Neuronal stem cell (in vitro differentiated cells): ENCODE results near the gene ATP11A.

Experiments
- DNase-seq: peaks from one replicate; pipeline ENCODE4 v3.0.0-alpha.2; 2013; ENCODE audit warnings: low spot score
- H2AFZ ChIP-seq: one replicate; pipeline ENCODE4 v1.6.1; 2013; ENCODE audit warnings: mild to moderate bottlenecking, low read length, inconsistent platforms
- H2AK5ac ChIP-seq: 2 replicates; pipeline ENCODE4 v1.6.1; 2013; ENCODE audit warnings: low read depth, mild to moderate bottlenecking, inconsistent platforms, low read length, moderate library complexity, mixed read lengths
- H2BK120ac ChIP-seq: 2 replicates; pipeline ENCODE4 v1.6.1; 2013; ENCODE audit warnings: low read depth, mild to moderate bottlenecking, inconsistent platforms, low read length, moderate library complexity, mixed read lengths
- H2BK12ac ChIP-seq: one replicate; pipeline ENCODE4 v1.6.1; 2013; ENCODE audit warnings: low read length, inconsistent platforms
- H2BK15ac ChIP-seq: 2 replicates; pipeline ENCODE4 v1.6.1; 2013; ENCODE audit warnings: mild to moderate bottlenecking, low read length, inconsistent platforms, mixed read lengths
- H2BK5ac ChIP-seq: one replicate; pipeline ENCODE4 v1.6.1; 2013; ENCODE audit warnings: inconsistent platforms, mild to moderate bottlenecking, low read length, moderate library complexity
- H3K14ac ChIP-seq: one replicate; pipeline ENCODE4 v1.6.1; 2013; ENCODE audit warnings: low read length, inconsistent platforms
- H3K18ac ChIP-seq: 2 replicates; pipeline ENCODE4 v1.6.1; 2013; ENCODE audit warnings: low read length, inconsistent platforms
- H3K23ac ChIP-seq: 2 replicates; pipeline ENCODE4 v1.6.1; 2013; ENCODE audit warnings: low read depth, mild to moderate bottlenecking, mixed read lengths, low read length, inconsistent platforms; ENCODE audit not compliant: poor library complexity
- H3K27ac ChIP-seq: replicated peaks from 3 replicates; pipeline ENCODE4 v1.5.1; 2013; ENCODE audit warnings: low read length, inconsistent platforms
- H3K27me3 ChIP-seq, 3 experiments: 2 replicates each; pipeline ENCODE4 v1.6.1; 2013; ENCODE audit warnings: low read length in 3 of 3, mild to moderate bottlenecking in 2 of 3, inconsistent platforms in 1 of 3, low read depth in 1 of 3, mixed read lengths in 1 of 3, moderate library complexity in 1 of 3; ENCODE audit not compliant: control insufficient read depth in 3 of 3, insufficient read depth in 3 of 3
- H3K36me3 ChIP-seq, 2 donors: replicated peaks in 1 of 2; 2 replicates each; pipeline ENCODE4 v1.6.1; 2013; ENCODE audit warnings: low read length in 2 of 2; ENCODE audit not compliant: control insufficient read depth in 2 of 2, insufficient read depth in 2 of 2
- H3K4ac ChIP-seq: 2 replicates; pipeline ENCODE4 v1.6.1; 2013; ENCODE audit warnings: inconsistent platforms, mild to moderate bottlenecking, low read length, moderate library complexity
- H3K4me1 ChIP-seq, 2 donors: 1 replicate in 1 of 2; 2 replicates in 1 of 2; pipeline ENCODE4 v1.6.1; 2013; ENCODE audit warnings: low read length in 2 of 2, low read depth in 1 of 2; ENCODE audit not compliant: control insufficient read depth in 2 of 2, insufficient read depth in 1 of 2
- H3K4me2 ChIP-seq: one replicate; pipeline ENCODE4 v1.6.1; 2013; ENCODE audit warnings: mild to moderate bottlenecking, low read length, inconsistent platforms; ENCODE audit not compliant: insufficient read depth, poor library complexity, severe bottlenecking
- H3K4me3 ChIP-seq, 2 donors: 2 replicates each; pipeline ENCODE4 v1.5.1; 2013; ENCODE audit warnings: low read length in 2 of 2, mild to moderate bottlenecking in 2 of 2, inconsistent platforms in 1 of 2, moderate library complexity in 1 of 2
- H3K79me1 ChIP-seq: one replicate; pipeline ENCODE4 v1.6.1; 2013; ENCODE audit warnings: low read depth, mild to moderate bottlenecking, inconsistent platforms, low read length, moderate library complexity
- H3K9ac ChIP-seq: one replicate; pipeline ENCODE4 v1.6.1; 2013; ENCODE audit warnings: mild to moderate bottlenecking, low read depth, low read length, inconsistent platforms; ENCODE audit not compliant: poor library complexity
- H3K9me3 ChIP-seq, 2 donors: replicated peaks in 1 of 2; 2 replicates each; pipeline versions ENCODE3 to v1.6.1; 2013; ENCODE audit warnings: low read length in 2 of 2, mild to moderate bottlenecking in 2 of 2, inconsistent platforms in 1 of 2, low read depth in 1 of 2, mixed read lengths in 1 of 2, moderate library complexity in 1 of 2; ENCODE audit not compliant: control insufficient read depth in 2 of 2, insufficient read depth in 1 of 2
- H4K8ac ChIP-seq: one replicate; pipeline ENCODE4 v1.6.1; 2013; ENCODE audit warnings: low read depth, mild to moderate bottlenecking, inconsistent platforms, low read length, moderate library complexity
- H4K91ac ChIP-seq: one replicate; pipeline ENCODE4 v1.6.1; 2013; ENCODE audit warnings: low read length, low read depth, mild to moderate bottlenecking, inconsistent platforms; ENCODE audit not compliant: poor library complexity
- WGBS, 2 donors: extraction: QIAGEN DNeasy Blood & Tissue Kit; methylation state at CpG; one replicate each; pipeline ENCODE4 v1.1.7; 2013; ENCODE audit warnings: missing lambda C conversion rate in 2 of 2, mixed read lengths in 1 of 2; ENCODE audit not compliant: insufficient read length in 2 of 2, insufficient replicate concordance in 1 of 2; ENCODE audit errors: extremely low coverage in 2 of 2; 5-methylcytosine and 5-hydroxymethylcytosine counted together

Gene ATP11A

GRCh38 chr13:112837371-112838037 is 147.7 kb downstream of the ATP11A start:
- H3K23ac ChIP-seq, result peak overlapping the region; percentile 6
- no CpG with 5 or more reads among the region's 26 CpGs for whole genome bisulfite sequencing, 2 donors

GRCh38 chr13:112838038-112838841 is 148.4 kb downstream of the ATP11A start:
- H4K91ac ChIP-seq, result no peak overlapping the region
- H2AFZ ChIP-seq, result no peak overlapping the region
- no peak overlapping the region for H3K14ac ChIP-seq
- H3K27me3 ChIP-seq, result no peaks in the 10 kb centered on the region
- peaks cover 50 to 52% of the 10 kb centered on the region in 2 donors for H3K36me3 ChIP-seq
- no peak overlapping the region for H3K18ac ChIP-seq
- no peak overlapping the region for H2AK5ac ChIP-seq
- no peak overlapping the region for H3K27ac ChIP-seq
- H3K4ac ChIP-seq, result no peak overlapping the region
- H3K4me1 ChIP-seq, result peaks cover 4 to 6% of the 10 kb centered on the region in 2 donors
- DNase-seq, result no peak
- no peak overlapping the region for H2BK12ac ChIP-seq
- WGBS, 2 donors, result no CpG with 5 or more reads among the region's 35 CpGs
- H3K79me1 ChIP-seq, result peaks cover 2% of the 10 kb centered on the region
- no peak overlapping the region for H2BK15ac ChIP-seq
- H2BK5ac ChIP-seq, result no peak overlapping the region
- H3K4me3 ChIP-seq, result no peak overlapping the region
- no peak overlapping the region for H3K4me2 ChIP-seq
- no peak overlapping the region for H2BK120ac ChIP-seq
- peak overlapping the region; percentile 13 for H3K9ac ChIP-seq
- no peak overlapping the region for H4K8ac ChIP-seq
- peak overlapping the region; percentile 6 for H3K23ac ChIP-seq
- peaks cover 0 to 1% of the 10 kb centered on the region in 2 donors for H3K9me3 ChIP-seq

More at GRCh38 chr13:112837371-112838037, 147.7 kb downstream of the ATP11A start:
- no peak for DNase-seq
- Histone ChIP-seq H3K14ac (no peak overlapping the region), H3K79me1 (no peaks in the 10 kb centered on the region), H2BK5ac (no peak overlapping the region), H3K4ac (no peak overlapping the region), H3K9ac (no peak overlapping the region), H2BK120ac (no peak overlapping the region), H3K36me3 (peaks cover 53% of the 10 kb centered on the region in 2 donors), H3K9me3 (no peaks in the 10 kb centered on the region), H3K4me3 (no peak overlapping the region), H2BK15ac (no peak overlapping the region), H3K4me2 (no peak overlapping the region), H2AK5ac (no peak overlapping the region), H4K8ac (no peak overlapping the region), H3K4me1 (peaks cover 4 to 6% of the 10 kb centered on the region in 2 donors), H2AFZ (no peak overlapping the region), H2BK12ac (no peak overlapping the region), H4K91ac (no peak overlapping the region), H3K18ac (no peak overlapping the region), H3K27me3 (no peaks in the 10 kb centered on the region), H3K27ac (no peak overlapping the region)

GRCh38 chr13:112838842-112839117 is 148.9 kb downstream of the ATP11A start:
- Histone ChIP-seq H4K8ac (no peak overlapping the region), H3K27me3 (no peaks in the 10 kb centered on the region), H3K23ac (no peak overlapping the region), H3K9ac (no peak overlapping the region), H3K79me1 (peaks cover 2% of the 10 kb centered on the region), H2AK5ac (no peak overlapping the region), H3K9me3 (peaks cover 0 to 1% of the 10 kb centered on the region in 2 donors), H3K36me3 (peaks cover 50 to 52% of the 10 kb centered on the region in 2 donors), H2BK5ac (no peak overlapping the region), H2BK15ac (no peak overlapping the region), H4K91ac (no peak overlapping the region), H3K4ac (no peak overlapping the region), H3K27ac (no peak overlapping the region), H2BK12ac (no peak overlapping the region), H2BK120ac (no peak overlapping the region), H3K14ac (no peak overlapping the region), H3K4me3 (no peak overlapping the region), H3K4me1 (peaks cover 4 to 6% of the 10 kb centered on the region in 2 donors), H3K18ac (no peak overlapping the region), H2AFZ (no peak overlapping the region), H3K4me2 (no peak overlapping the region)
- no CpG with 5 or more reads among the region's 7 CpGs for WGBS, 2 donors
- no peak for DNase-seq

- no peak for DNase-seq
- Histone ChIP-seq H4K91ac (no peak overlapping the region), H3K4ac (no peak overlapping the region), H3K4me2 (no peak overlapping the region), H2BK120ac (no peak overlapping the region), H2BK12ac (no peak overlapping the region), H2AFZ (no peak overlapping the region), H3K9me3 (peaks cover 0 to 1% of the 10 kb centered on the region in 2 donors), H3K4me1 (peaks cover 4 to 6% of the 10 kb centered on the region in 2 donors), H3K27me3 (no peaks in the 10 kb centered on the region), H3K4me3 (no peak overlapping the region), H3K27ac (no peak overlapping the region), H3K18ac (no peak overlapping the region), H3K79me1 (peaks cover 2% of the 10 kb centered on the region), H4K8ac (no peak overlapping the region), H3K36me3 (peaks cover 50 to 54% of the 10 kb centered on the region in 2 donors), H2BK5ac (no peak overlapping the region), H2BK15ac (no peak overlapping the region), H3K9ac (no peak overlapping the region), H3K14ac (no peak overlapping the region), H3K23ac (no peak overlapping the region), H2AK5ac (no peak overlapping the region)
- WGBS, 2 donors, result no CpG with 5 or more reads among the region's 12 CpGs
These were observed 149.7 kb downstream of the ATP11A start for GRCh38 chr13:112839356-112840105.
